Neural cell (in vitro differentiated cells): Measurements from ENCODE around the gene RUNX1. TPM values are rescaled to one million over a fixed set of nuclear protein-coding genes. Genes with fewer than 3 reads are reported as not detected.

ENCODE experiments used
- H2AFZ ChIP-seq: fragments of 200-600, 300-800 bp; sonication (generic), shearing (Covaris generic); 2 replicates; pipeline ENCODE4 v1.6.0; 2014; ENCODE audit warnings: low read depth, mild to moderate bottlenecking, antibody characterized with exemption, low read length, moderate library complexity
- H3F3A ChIP-seq: fragments of 200-600 bp; shearing (Covaris generic); 2 replicates; pipeline ENCODE4 v1.6.1; 2016; ENCODE audit warnings: mild to moderate bottlenecking, moderate library complexity, mixed read lengths, antibody characterized with exemption, low read length; ENCODE audit not compliant: insufficient read depth, poor library complexity, severe bottlenecking
- H3K27ac ChIP-seq: fragments of 200-600, 300-800 bp; sonication (generic), shearing (Covaris generic); 2 replicates; pipeline ENCODE4 v1.5.1; 2014; ENCODE audit warnings: mild to moderate bottlenecking, low read length, moderate library complexity
- H3K27me3 ChIP-seq: fragments of 300-800, 200-600 bp; sonication (generic), shearing (Covaris generic); 2 replicates; pipeline ENCODE4 v1.6.0; 2014; ENCODE audit warnings: mild to moderate bottlenecking, low read depth, low read length, moderate library complexity; ENCODE audit not compliant: insufficient read depth
- H3K36me3 ChIP-seq: fragments of 300-800, 200-600 bp; sonication (generic), shearing (Covaris generic); 2 replicates; pipeline ENCODE4 v1.5.1; 2014; ENCODE audit warnings: mild to moderate bottlenecking, antibody characterized with exemption, low read length, moderate library complexity; ENCODE audit not compliant: insufficient read depth
- H3K4me2 ChIP-seq: fragments of 300-800, 200-600 bp; sonication (generic), shearing (Covaris generic); 2 replicates; pipeline ENCODE4 v1.6.0; 2014; ENCODE audit warnings: mild to moderate bottlenecking, low read length
- H3K4me3 ChIP-seq: fragments of 300-800, 200-600 bp; sonication (generic), shearing (Covaris generic); 2 replicates; pipeline ENCODE4 v1.5.1; 2014; ENCODE audit warnings: mild to moderate bottlenecking, low read length, moderate library complexity
- H3K79me2 ChIP-seq: fragments of 200-600 bp; shearing (Covaris generic); replicated peaks from 2 replicates; pipeline ENCODE4 v1.6.0; 2014; ENCODE audit warnings: mild to moderate bottlenecking, low read length, moderate library complexity; ENCODE audit not compliant: insufficient read depth
- H3K9ac ChIP-seq: fragments of 300-800, 200-600 bp; sonication (generic), shearing (Covaris generic); 2 replicates; pipeline ENCODE4 v1.6.1; 2016; ENCODE audit warnings: mild to moderate bottlenecking, low read length, mixed read lengths
- H3K9me2 ChIP-seq: fragments of 200-600 bp; shearing (Covaris generic); 2 replicates; pipeline ENCODE4 v1.6.1; 2016; ENCODE audit warnings: mild to moderate bottlenecking, low read length, mixed read lengths; ENCODE audit not compliant: insufficient read depth
- H3K9me3 ChIP-seq: fragments of 200-600, 300-800 bp; sonication (generic), shearing (Covaris generic); 2 replicates; pipeline ENCODE4 v1.6.1; 2016; ENCODE audit warnings: mild to moderate bottlenecking, mixed run types, low read length, moderate library complexity, mixed read lengths
- H4K20me1 ChIP-seq: fragments of 200-600 bp; shearing (Covaris generic); 2 replicates; pipeline ENCODE4 v1.6.1; 2016; ENCODE audit warnings: mild to moderate bottlenecking, mixed run types; ENCODE audit not compliant: insufficient read depth
- CTCF ChIP-seq: fragments of 450-650 bp; IDR thresholded peaks from 2 replicates; pipeline ENCODE4 v1.5.1; 2014; ENCODE audit warnings: antibody characterized with exemption, mild to moderate bottlenecking, moderate library complexity; ENCODE audit not compliant: poor library complexity, severe bottlenecking
- EP300 ChIP-seq: fragments of 450-650 bp; conservative IDR thresholded peaks from 2 replicates; pipeline ENCODE4 v1.6.1; 2014; ENCODE audit warnings: antibody characterized with exemption, mild to moderate bottlenecking, moderate library complexity; ENCODE audit not compliant: poor library complexity, severe bottlenecking
- EZH2 ChIP-seq: fragments of 200-600, 300-800 bp; shearing (Covaris generic), sonication (generic); IDR thresholded peaks from 2 replicates; pipeline ENCODE4 v1.6.1; 2014; ENCODE audit warnings: antibody characterized with exemption, low read length, borderline replicate concordance, mild to moderate bottlenecking; ENCODE audit not compliant: insufficient read depth, poor library complexity, severe bottlenecking
- MXI1 ChIP-seq: fragments of 450-650 bp; conservative IDR thresholded peaks from 2 replicates; pipeline ENCODE4 v1.6.1; 2014; ENCODE audit warnings: antibody characterized with exemption, mild to moderate bottlenecking; ENCODE audit not compliant: poor library complexity, severe bottlenecking
- POLR2AphosphoS5 ChIP-seq: IDR thresholded peaks from 2 replicates; pipeline ENCODE4 v1.6.1; 2012
- RAD21 ChIP-seq: fragments of 450-650 bp; conservative IDR thresholded peaks from 2 replicates; pipeline ENCODE4 v1.6.1; 2014; ENCODE audit warnings: antibody characterized with exemption, mild to moderate bottlenecking, moderate library complexity
- REST ChIP-seq: IDR thresholded peaks from 2 replicates; pipeline ENCODE4 v1.6.1; 2012; ENCODE audit warnings: borderline replicate concordance
- SMC3 ChIP-seq: fragments of 450-650 bp; conservative IDR thresholded peaks from 2 replicates; pipeline ENCODE4 v1.6.1; 2014; ENCODE audit warnings: antibody characterized with exemption, mild to moderate bottlenecking, moderate library complexity; ENCODE audit not compliant: poor library complexity
- TAF1 ChIP-seq: IDR thresholded peaks from 2 replicates; pipeline ENCODE4 v1.6.1; 2012; ENCODE audit warnings: low read depth
- polyA plus RNA-seq: library from polyadenylated mRNA; depleted of rRNA; stranded (reverse); fragments of >200 nt; gene quantifications from 2 replicates; pipeline ENCODE4 v1.2.3, GENCODE V29; 2014

Gene RUNX1
- polyA plus RNA-seq, 1 donor from 2014 or later: not detected

GRCh38 chr21:35059742-35060141 is 10.6 kb upstream of the RUNX1 start:
- no peaks in the 10 kb centered on the region for H3F3A ChIP-seq
- H3K9me3 ChIP-seq: no peaks in the 10 kb centered on the region
- H3K9me2 ChIP-seq: no peaks in the 10 kb centered on the region
- H4K20me1 ChIP-seq: no peaks in the 10 kb centered on the region
- no peak overlapping the region for H3K4me3 ChIP-seq
- no peak overlapping the region for H3K9ac ChIP-seq
- no peak overlapping the region for H2AFZ ChIP-seq
- no peaks in the 10 kb centered on the region for H3K79me2 ChIP-seq
- no peaks in the 10 kb centered on the region for H3K36me3 ChIP-seq
- no peak overlapping the region for H3K27ac ChIP-seq
- TF ChIP-seq POLR2AphosphoS5: no peak
- no peak for TF ChIP-seq RAD21
- no peak for TF ChIP-seq EP300
- no peak for TF ChIP-seq EZH2
- no peak for TF ChIP-seq REST
- no peak for TF ChIP-seq SMC3
- TF ChIP-seq MXI1: no peak
- no peak for TF ChIP-seq CTCF
- TF ChIP-seq TAF1: no peak
- no peak overlapping the region for H3K4me2 ChIP-seq
- no peaks in the 10 kb centered on the region for H3K27me3 ChIP-seq

GRCh38 chr21:35058058-35058457 is 9.0 kb upstream of the RUNX1 start:
- Histone ChIP-seq H2AFZ (no peak overlapping the region), H3K79me2 (no peaks in the 10 kb centered on the region), H3K4me3 (no peak overlapping the region), H4K20me1 (no peaks in the 10 kb centered on the region), H3K9me3 (no peaks in the 10 kb centered on the region), H3K27ac (no peak overlapping the region), H3F3A (no peaks in the 10 kb centered on the region), H3K27me3 (no peaks in the 10 kb centered on the region), H3K9me2 (no peaks in the 10 kb centered on the region), H3K9ac (no peak overlapping the region), H3K4me2 (no peak overlapping the region), H3K36me3 (no peaks in the 10 kb centered on the region)
- TF ChIP-seq CTCF (no peak), TAF1 (no peak), EZH2 (no peak), MXI1 (no peak), POLR2AphosphoS5 (no peak), REST (no peak), EP300 (no peak), SMC3 (no peak), RAD21 (no peak)
